ENCODE measurements around the gene PCSK6. TPM values are rescaled to one million over a fixed set of nuclear protein-coding genes. Genes with fewer than 3 reads are reported as not detected.
"Not testable (repeated sequence)": the region's sequence is repeated elsewhere in the genome, so short reads cannot be mapped to it uniquely, and the experiment has no call there.

PCSK6 gene
- total RNA-seq, 1 donor from 2014 or later = 0.40 TPM

DNA sequence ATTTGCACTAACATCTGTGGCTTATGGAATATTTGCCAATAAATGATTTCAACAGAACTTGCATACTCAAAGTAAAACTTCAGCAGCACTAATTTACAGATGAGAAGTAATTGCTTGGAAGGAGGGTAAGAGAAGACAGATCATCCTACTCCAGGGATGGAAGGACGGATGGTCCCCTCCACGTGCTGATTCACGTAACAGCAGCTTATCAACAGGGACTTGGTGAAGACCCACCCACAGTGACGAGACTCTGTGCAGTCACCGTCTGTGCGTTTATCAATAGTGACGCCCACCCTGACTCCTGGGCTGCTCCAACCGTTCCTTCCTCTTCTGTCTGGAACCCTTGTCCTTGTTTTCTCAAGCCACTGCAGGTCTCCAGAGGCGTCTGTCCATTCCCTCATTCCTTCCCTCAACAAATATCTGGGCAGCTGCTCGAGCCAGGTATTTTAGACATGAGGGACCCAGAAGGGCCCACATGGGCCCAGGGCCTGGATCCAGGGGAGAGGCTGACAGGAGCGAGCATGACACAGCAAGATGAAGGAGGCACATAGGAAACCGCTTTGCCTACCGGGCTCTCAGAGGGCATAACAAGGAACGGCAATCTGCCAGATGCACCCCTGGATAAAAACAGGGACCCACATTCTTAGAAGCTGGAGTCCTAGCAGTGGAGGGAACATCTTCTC, 33.3 kb downstream of the PCSK6 start:
- no peaks in the 10 kb centered on the region for H3K4me1 Mint-ChIP-seq (ENCODE audit: low read depth)
- no peak overlapping the region for H3K4me3 Mint-ChIP-seq (ENCODE audit: unreplicated experiment)
- no peaks in the 10 kb centered on the region for H3K36me3 Mint-ChIP-seq (ENCODE audit: low read depth)
- H3K27me3 Mint-ChIP-seq (ENCODE audit: low read depth) = peaks cover 11% of the 10 kb centered on the region
- TF ChIP-seq CTCF (IDR thresholded peaks at IDR 0.05) = no peak
- no peak overlapping the region for H3K27ac Mint-ChIP-seq (ENCODE audit: unreplicated experiment)
- H3K9me3 Mint-ChIP-seq (ENCODE audit: low read depth) = no peaks in the 10 kb centered on the region
- DNase-seq (ENCODE audit: low spot score) = no peak

- H3K36me3 Mint-ChIP-seq (ENCODE audit: low read depth) = no peaks in the 10 kb centered on the region
- H3K27ac Mint-ChIP-seq (ENCODE audit: unreplicated experiment) = no peak overlapping the region
- no peak for DNase-seq (ENCODE audit: low spot score)
- no peak for TF ChIP-seq CTCF (IDR thresholded peaks at IDR 0.05)
- no peak overlapping the region for H3K4me3 Mint-ChIP-seq (ENCODE audit: unreplicated experiment)
- no peaks in the 10 kb centered on the region for H3K9me3 Mint-ChIP-seq (ENCODE audit: low read depth)
- H3K27me3 Mint-ChIP-seq (ENCODE audit: low read depth) = peaks cover 11% of the 10 kb centered on the region
- no peaks in the 10 kb centered on the region for H3K4me1 Mint-ChIP-seq (ENCODE audit: low read depth)
Observed at GRCh38 chr15:101455291-101456025, 34.0 kb downstream of the PCSK6 start.

DNA sequence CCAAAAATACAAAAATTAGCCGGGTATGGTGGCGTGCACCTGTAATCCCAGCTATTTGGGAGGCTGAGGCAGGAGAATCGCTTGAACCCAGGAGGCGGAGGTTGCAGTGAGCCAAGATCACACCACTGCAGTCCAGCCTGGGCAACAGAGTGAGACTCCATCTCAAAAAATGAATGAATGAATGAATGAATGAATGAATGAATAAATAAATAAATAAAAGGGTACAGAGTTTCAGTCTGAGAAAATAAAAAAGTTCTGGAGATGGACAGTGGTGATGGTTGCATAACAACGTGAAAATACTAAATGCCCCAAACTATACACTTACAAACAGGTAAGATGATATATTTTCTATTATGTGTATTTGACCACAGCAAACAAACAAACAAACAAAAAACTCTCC, 34.7 kb downstream of the PCSK6 start:
- not testable (repeated sequence) for H3K4me3 Mint-ChIP-seq (ENCODE audit: unreplicated experiment); H3K9me3 Mint-ChIP-seq (ENCODE audit: low read depth); DNase-seq (ENCODE audit: low spot score); H3K36me3 Mint-ChIP-seq (ENCODE audit: low read depth); H3K4me1 Mint-ChIP-seq (ENCODE audit: low read depth); H3K27ac Mint-ChIP-seq (ENCODE audit: unreplicated experiment)
- peaks cover 11% of the 10 kb centered on the region for H3K27me3 Mint-ChIP-seq (ENCODE audit: low read depth)

DNA sequence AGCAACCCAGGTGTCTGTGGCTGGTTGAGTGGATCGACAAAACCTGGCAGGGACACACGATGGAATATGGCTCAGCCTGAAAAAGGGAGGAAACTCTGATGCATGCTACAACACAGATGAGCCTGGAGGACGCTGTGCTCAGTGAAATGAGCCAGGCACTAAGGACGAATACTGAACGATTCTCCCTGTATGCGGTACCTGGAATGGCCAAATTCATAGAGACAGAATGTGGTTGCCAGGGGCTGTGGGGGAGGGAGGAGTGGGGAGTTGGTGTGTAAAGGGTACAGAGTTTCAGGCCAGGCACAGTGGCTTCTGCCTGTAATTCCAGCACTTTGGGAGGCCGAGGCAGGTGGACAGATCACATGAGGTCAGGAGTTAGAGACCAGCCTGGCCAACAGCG, 35.1 kb downstream of the PCSK6 start:
- DNase-seq (ENCODE audit: low spot score) = no peak
- TF ChIP-seq CTCF (IDR thresholded peaks at IDR 0.05) = no peak
- Mint-ChIP-seq H3K36me3 (ENCODE audit: low read depth) (no peaks in the 10 kb centered on the region), H3K27ac (ENCODE audit: unreplicated experiment) (no peak overlapping the region), H3K4me1 (ENCODE audit: low read depth) (no peaks in the 10 kb centered on the region), H3K9me3 (ENCODE audit: low read depth) (no peaks in the 10 kb centered on the region), H3K4me3 (ENCODE audit: unreplicated experiment) (no peak overlapping the region), H3K27me3 (ENCODE audit: low read depth) (peaks cover 11% of the 10 kb centered on the region)

- TF ChIP-seq CTCF (IDR thresholded peaks at IDR 0.05) = no peak
- H3K9me3 Mint-ChIP-seq (ENCODE audit: low read depth) = no peaks in the 10 kb centered on the region
- H3K4me1 Mint-ChIP-seq (ENCODE audit: low read depth) = no peaks in the 10 kb centered on the region
- H3K27me3 Mint-ChIP-seq (ENCODE audit: low read depth) = peaks cover 11% of the 10 kb centered on the region
- no peak overlapping the region for H3K27ac Mint-ChIP-seq (ENCODE audit: unreplicated experiment)
- no peak for DNase-seq (ENCODE audit: low spot score)
- no peak overlapping the region for H3K4me3 Mint-ChIP-seq (ENCODE audit: unreplicated experiment)
- H3K36me3 Mint-ChIP-seq (ENCODE audit: low read depth) = no peaks in the 10 kb centered on the region
Observed at GRCh38 chr15:101453123-101454120, 36.1 kb downstream of the PCSK6 start.
